ENCODE results near the gene FUT3. TPM values are rescaled to one million over a fixed set of nuclear protein-coding genes. Genes with fewer than 3 reads are reported as not detected.

Gene FUT3
- total RNA-seq, 1 experiment from 2014 or later: not detected

DNA sequence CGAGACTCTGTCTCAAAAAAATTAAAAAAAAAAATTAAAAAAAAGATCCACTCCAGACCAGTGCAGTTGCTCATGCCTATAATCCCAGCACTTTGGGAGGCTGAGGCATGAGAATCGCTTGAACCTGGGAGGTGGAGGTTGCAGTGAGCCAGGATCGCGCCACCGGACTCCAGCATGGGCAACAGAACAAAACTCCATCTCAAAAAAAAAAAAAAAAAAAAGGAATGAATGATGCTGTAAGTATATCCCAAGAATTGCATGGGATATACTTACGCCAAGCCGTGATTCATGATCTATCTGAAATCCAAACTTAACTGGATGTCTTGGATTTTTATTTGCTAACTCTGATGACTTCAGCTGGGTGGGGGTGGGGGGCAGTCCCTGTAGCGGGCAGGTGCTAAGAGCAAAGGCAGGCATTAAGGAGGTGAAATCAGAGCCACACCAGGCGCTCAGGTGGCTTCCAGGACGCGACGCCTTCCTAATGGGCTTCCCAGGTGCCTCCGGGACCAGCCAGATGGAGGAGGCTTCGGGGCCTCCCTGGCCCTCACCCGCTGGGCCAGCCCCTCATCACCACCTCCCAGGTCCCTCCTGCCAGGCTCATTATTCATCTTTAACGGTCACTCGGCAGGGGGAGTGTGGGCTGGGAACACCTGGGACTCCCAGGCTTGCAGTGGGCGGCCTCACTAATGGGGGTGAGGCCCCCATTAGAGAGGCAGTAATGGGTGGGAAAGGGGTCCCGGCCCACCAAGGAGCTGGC, 30.5 kb upstream of the FUT3 start:
- Mint-ChIP-seq H3K4me1 (peaks cover 13 to 24% of the 10 kb centered on the region in 2 experiments), H3K4me3 (no peak overlapping the region), H3K27ac (no peak overlapping the region), H3K27me3 (ENCODE audit: low read depth) (peaks cover 30% of the 10 kb centered on the region), H3K9me3 (no peaks in the 10 kb centered on the region; a peak in 1 of 5 replicates), H3K36me3 (ENCODE audit: insufficient read depth in 1 of 3, low read depth in 3 of 3) (no peaks in the 10 kb centered on the region)
- H3K27me3 ChIP-seq (ENCODE audit: insufficient read depth, low read length): no peaks in the 10 kb centered on the region
- no peak overlapping the region for H3K4ac ChIP-seq (ENCODE audit: low read depth, low read length)
- no peak overlapping the region for H4K91ac ChIP-seq (ENCODE audit: insufficient read length, low read depth, low read length)
- H2BK5ac ChIP-seq (ENCODE audit: insufficient read length, low read length): no peak overlapping the region
- H3K23ac ChIP-seq (ENCODE audit: insufficient read length, low read depth, low read length): no peak overlapping the region
- H3K9me3 ChIP-seq (ENCODE audit: control insufficient read depth, low read depth, low read length): no peaks in the 10 kb centered on the region
- no peak overlapping the region for H2BK15ac ChIP-seq (ENCODE audit: low read depth, low read length)
- no peak overlapping the region for H3K9ac ChIP-seq (ENCODE audit: extremely low read depth, insufficient read length, low read length)
- no peak for DNase-seq
- no peak overlapping the region for H3K14ac ChIP-seq (ENCODE audit: insufficient read depth, low read length)
- TF ChIP-seq CTCF (conservative IDR thresholded peaks at IDR 0.05): no peak
- H4K5ac ChIP-seq (ENCODE audit: insufficient read length, low read depth, low read length): no peak overlapping the region
- WGBS (ENCODE audit: extremely low coverage, insufficient read length, low lambda C conversion rate): no CpG with 5 or more reads among the region's 19 CpGs
- H2BK20ac ChIP-seq (ENCODE audit: low read depth, low read length, poor library complexity, severe bottlenecking): no peak overlapping the region
- no peak overlapping the region for H2BK120ac ChIP-seq (ENCODE audit: low read depth, low read length, poor library complexity, severe bottlenecking)
- no peaks in the 10 kb centered on the region for H4K20me1 ChIP-seq (ENCODE audit: control insufficient read depth, insufficient read depth, insufficient read length)
- H3K27ac ChIP-seq (ENCODE audit: insufficient read length, low read depth, low read length): no peak overlapping the region
- H3T11ph ChIP-seq (ENCODE audit: low read length): no peak overlapping the region
- H2AK5ac ChIP-seq (ENCODE audit: insufficient read length, low read length): no peak overlapping the region
- H3K79me1 ChIP-seq (ENCODE audit: insufficient read depth, low read depth, low read length, poor library complexity, severe bottlenecking): no peaks in the 10 kb centered on the region
- no peak overlapping the region for H3K4me2 ChIP-seq (ENCODE audit: insufficient read depth, insufficient read length, low read length)
- H3K56ac ChIP-seq (ENCODE audit: insufficient read length, low read depth, low read length): no peak overlapping the region
- H2AFZ ChIP-seq (ENCODE audit: low read length): no peak overlapping the region
- no peak overlapping the region for H3K18ac ChIP-seq (ENCODE audit: insufficient read length, low read depth, low read length)
- H4K8ac ChIP-seq (replicated peaks; ENCODE audit: insufficient read length, low read depth, low read length): no peak overlapping the region
- no peaks in the 10 kb centered on the region for H3K79me2 ChIP-seq (ENCODE audit: insufficient read depth, low read length)
- no peak overlapping the region for H2BK12ac ChIP-seq (ENCODE audit: insufficient read length, low read depth, low read length)
- no peaks in the 10 kb centered on the region for H3K23me2 ChIP-seq (ENCODE audit: insufficient read length, low read depth, low read length, poor library complexity, severe bottlenecking)
- no peaks in the 10 kb centered on the region for H3K4me1 ChIP-seq (ENCODE audit: insufficient read depth, low read length)

Data from H9 (cell line).